GM21447 (cell line): Measurements from ENCODE around the gene NETO2.
"Not testable (repeated sequence)": the region's sequence is repeated elsewhere in the genome, so short reads cannot be mapped to it uniquely, and the experiment has no call there.

Source experiments
- ATAC-seq: cut with Tn5 transposase; IDR thresholded peaks from one replicate; pipeline ENCODE4 v1.9.1; 2021; ENCODE audit not compliant: unreplicated experiment

Gene NETO2

DNA sequence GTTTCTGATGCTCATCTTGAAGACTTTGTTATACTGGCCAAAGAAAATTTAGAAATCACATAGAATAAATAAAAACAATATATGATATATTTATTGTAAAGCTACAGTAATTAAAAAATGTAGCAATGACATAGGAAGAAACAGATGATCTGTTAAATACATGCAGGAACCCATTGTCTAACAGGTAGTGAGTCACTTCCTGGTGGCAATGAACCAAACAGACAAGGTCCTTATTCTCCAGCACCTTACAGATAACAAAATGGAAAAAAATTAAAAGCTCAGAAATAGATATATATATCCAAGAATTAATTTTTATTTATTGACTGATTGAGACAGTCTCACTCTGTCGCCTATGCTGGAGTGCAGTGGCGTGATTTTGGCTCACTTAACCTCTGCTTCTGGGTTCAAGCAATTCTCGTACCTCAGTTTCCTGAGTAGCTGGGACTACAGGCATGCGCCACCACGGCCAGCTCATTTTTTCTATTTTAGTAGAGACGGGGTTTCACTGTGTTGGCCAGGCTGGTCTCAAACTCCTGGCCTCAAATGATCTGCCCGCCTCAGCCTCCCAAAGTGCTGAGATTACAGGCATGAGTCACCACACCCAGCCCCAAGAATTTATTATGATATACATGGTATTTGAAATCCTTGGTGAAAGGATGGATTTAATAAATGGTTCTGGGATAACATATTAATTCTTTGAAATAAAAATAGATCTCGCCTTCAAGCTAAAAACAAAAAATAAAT is 7.5 kb downstream of the NETO2 start:
- ATAC-seq, result no peak

GRCh38 chr16:47134550-47134949 is 9.2 kb downstream of the NETO2 start:
- ATAC-seq, result no peak

DNA sequence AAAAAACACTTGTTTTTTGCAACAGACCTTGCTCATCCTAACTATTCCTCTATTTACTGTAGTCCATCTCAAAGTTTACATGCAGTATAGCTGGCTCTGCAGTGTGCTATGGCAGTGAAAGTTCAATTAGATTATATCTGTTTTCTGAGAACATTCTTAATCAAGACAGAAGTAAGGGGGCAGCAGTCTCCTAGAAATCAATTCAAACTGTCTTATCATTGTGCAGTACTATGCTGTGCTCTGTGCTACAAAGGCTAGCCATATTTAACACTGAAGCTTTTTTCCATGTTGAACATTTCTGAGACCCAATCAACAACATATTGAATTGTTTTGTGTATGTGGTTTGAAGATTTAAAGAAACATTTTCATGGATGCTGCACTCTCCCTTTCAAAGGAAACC is 11.4 kb downstream of the NETO2 start:
- ATAC-seq, result no peak

DNA sequence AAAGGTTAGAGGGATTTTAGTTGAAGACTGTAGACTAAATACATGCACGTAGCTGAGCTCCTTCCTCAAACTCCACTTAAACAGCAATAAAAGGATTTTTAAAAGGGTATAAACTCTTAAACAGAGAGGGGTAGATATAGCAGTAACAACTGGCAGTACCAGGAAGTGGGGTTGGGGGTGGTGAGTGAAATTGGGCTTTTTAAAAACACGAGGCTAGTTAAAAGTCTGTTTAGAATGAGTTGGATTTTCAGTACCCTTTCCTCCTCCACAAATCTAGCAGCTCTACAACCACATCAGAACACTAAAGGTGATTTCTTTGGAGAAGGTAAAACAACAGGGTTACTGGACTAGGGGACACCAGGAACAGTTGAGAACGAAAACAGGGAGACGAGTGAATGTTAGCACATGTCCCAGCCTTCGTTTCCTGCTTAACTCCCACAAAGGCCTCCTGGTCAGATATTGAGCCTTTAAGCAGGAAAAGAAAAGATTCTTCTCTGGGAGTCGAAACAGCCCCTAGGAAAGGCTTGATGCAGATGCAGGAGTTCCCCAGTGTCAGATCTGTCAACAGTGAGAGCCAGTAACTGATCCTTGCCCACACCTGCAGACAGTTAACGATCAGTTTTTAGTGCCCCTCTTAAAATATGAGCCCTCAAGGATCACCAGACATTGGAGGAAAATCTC is 13.8 kb downstream of the NETO2 start:
- no peak for ATAC-seq

- ATAC-seq, result no peak
Observed at GRCh38 chr16:47127541-47127940, 16.2 kb downstream of the NETO2 start.

- ATAC-seq, result no peak
Observed at GRCh38 chr16:47125757-47126156, 18.0 kb downstream of the NETO2 start.

DNA sequence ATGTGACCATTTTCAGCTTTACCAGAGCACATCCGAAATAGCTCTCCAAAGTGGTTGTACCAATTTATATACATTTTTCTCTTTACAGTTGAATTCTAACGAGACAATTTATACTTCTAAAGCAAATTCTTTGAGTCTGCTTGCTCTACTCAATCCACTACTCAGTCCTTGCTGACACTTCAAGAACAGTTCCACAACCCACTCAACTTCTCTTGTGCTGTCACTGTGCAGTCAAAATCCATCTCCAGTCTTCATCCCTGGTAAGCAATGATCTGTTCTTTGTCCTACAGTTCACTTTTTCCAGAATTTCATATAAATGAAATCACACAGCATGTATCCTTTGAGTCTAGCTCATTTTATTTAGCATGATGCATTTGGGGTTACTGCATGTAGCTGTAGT is 30.6 kb downstream of the NETO2 start:
- no peak for ATAC-seq

- ATAC-seq, result no peak
Observed at GRCh38 chr16:47110939-47111338, 32.8 kb downstream of the NETO2 start.

- no peak for ATAC-seq
Observed at GRCh38 chr16:47109361-47109760, 34.4 kb downstream of the NETO2 start.

DNA sequence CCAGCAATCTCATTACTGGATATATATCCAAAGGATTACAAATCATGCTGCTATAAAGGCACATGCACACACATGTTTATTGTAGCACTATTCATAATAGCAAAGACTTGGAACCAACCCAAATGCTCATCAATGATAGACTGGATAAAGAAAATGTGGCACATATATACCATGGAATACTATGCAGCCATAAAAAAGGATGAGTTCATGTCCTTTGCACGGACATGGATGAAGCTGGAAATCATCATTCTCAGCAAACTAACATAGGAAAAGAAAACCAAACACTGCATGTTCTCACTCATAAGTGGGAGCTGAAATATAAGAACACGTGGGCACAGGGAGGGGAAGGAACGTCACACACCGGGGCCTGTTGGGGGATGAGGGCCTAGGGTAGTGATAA is 40.8 kb downstream of the NETO2 start:
- ATAC-seq, result not testable (repeated sequence)

- ATAC-seq, result not testable (repeated sequence)
Observed at GRCh38 chr16:47097154-47097553, 46.6 kb downstream of the NETO2 start.

DNA sequence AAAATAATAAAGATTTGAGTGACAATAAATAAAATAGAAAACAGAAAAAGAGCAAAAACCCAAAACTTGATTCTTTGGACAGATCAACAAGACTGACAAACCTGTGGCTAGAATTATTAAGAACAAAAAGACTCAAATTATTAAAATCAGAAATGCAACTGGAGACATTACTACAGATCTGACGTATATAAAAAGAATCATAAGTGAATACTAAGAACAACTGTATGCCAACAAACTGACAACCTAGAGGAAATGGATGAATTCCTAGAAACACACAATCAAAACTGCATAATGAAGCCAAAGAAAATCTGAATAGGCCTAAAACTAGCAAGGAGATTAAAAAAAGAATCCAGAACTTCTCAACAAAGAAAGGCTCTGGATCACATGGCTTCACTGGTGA is 47.4 kb downstream of the NETO2 start:
- no peak for ATAC-seq

DNA sequence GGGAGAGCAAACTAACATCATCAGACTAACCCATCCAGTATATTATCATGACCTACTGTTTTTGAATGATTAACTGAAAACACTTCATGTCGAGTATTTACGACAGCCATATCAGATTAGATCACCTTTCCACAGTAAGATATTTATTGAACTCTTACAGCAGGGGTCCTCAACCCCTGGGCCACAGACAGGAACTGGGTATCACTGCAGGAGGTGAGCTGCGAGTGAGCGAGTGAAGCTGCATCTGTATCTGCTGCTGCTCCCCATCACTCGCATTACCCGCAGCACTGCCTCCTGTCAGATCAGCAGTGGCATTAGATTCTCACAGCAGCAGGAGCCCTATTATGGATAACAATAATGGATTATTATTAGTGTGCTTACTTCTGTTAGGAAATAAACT is 59.5 kb downstream of the NETO2 start:
- ATAC-seq, result no peak

- ATAC-seq, result no peak
Observed at GRCh38 chr16:47082099-47082865, 61.5 kb downstream of the NETO2 start.

- ATAC-seq, result no peak
Observed at GRCh38 chr16:47081115-47081514, 62.6 kb downstream of the NETO2 start.

GRCh38 chr16:47079860-47080259 is 63.9 kb downstream of the NETO2 start:
- ATAC-seq, result no peak

GRCh38 chr16:47073223-47074155 is 70.3 kb downstream of the NETO2 start:
- ATAC-seq, result no peak

- no peak for ATAC-seq
Observed at GRCh38 chr16:47072158-47072557, 71.6 kb downstream of the NETO2 start.

GRCh38 chr16:47069841-47070584 is 73.7 kb downstream of the NETO2 start:
- ATAC-seq, result no peak

- no peak for ATAC-seq
Observed at GRCh38 chr16:47069313-47069712, 74.4 kb downstream of the NETO2 start.
